ENCODE results near the gene NEDD4L. TPM values are rescaled to one million over a fixed set of nuclear protein-coding genes. Genes with fewer than 3 reads are reported as not detected.
"Not testable (repeated sequence)": the region's sequence is repeated elsewhere in the genome, so short reads cannot be mapped to it uniquely, and the experiment has no call there.

The NEDD4L gene
- polyA plus RNA-seq, 6 donors from 2014 or later: 3.2 to 5.8 (median 3.5) TPM

DNA sequence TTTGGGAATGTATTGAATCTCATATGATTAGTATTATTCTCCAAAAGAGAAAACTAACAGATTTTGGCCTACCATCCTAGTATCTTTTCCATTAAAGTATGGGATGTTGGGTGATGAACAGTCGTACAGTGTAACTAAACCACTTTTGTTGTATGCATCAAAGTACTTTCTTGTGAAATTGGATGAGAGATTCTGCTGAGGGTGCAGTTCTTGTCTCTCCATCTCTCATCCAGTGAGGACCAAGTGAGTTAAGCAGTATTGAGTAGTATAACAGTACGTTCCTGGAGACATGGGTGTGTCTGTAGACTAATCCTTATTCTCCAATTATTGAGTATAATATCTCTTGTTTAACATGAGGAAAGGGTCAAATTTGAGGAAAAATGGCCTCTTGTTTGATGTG lies 209.3 kb downstream of the NEDD4L start:
- DNase-seq (no peak), ATAC-seq (ENCODE audit: low read depth in 2 of 2) (no peak)
- H3K4me3 Mint-ChIP-seq: no peak overlapping the region
- H3K36me3 Mint-ChIP-seq: no peaks in the 10 kb centered on the region
- no peaks in the 10 kb centered on the region for H3K27me3 Mint-ChIP-seq
- H3K4me1 Mint-ChIP-seq: peaks cover 3 to 7% (median 5%) of the 10 kb centered on the region in 3 donors
- no peak overlapping the region for H3K27ac Mint-ChIP-seq
- H3K9me3 Mint-ChIP-seq: peaks cover 0 to 2% (median 0%) of the 10 kb centered on the region in 7 donors

DNA sequence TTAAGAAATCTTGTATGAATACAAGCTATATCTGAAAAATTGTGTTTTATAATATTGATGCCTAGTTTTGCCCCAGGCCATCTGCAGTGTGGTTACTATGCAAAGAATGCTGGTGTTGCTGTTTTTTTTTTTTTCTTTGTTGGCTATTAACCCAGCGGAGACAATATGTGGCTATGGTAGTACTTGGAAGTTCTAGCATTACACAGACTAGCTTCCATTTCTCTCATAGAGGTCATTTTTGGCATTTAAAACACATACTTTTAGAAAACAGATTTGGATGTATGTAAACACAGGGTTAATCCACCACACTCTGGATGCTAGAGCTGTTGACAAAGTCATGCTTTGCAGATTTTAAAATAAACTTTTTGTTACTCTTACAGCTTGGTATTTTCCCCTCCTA lies 209.8 kb downstream of the NEDD4L start:
- DNase-seq (no peak), ATAC-seq (ENCODE audit: low read depth in 2 of 2) (no peak)
- Mint-ChIP-seq H3K4me3 (no peak overlapping the region), H3K27me3 (no peaks in the 10 kb centered on the region), H3K9me3 (peaks cover 0 to 2% (median 0%) of the 10 kb centered on the region in 7 donors), H3K27ac (no peak overlapping the region), H3K36me3 (no peaks in the 10 kb centered on the region), H3K4me1 (peaks cover 3 to 7% (median 5%) of the 10 kb centered on the region in 3 donors)

DNA sequence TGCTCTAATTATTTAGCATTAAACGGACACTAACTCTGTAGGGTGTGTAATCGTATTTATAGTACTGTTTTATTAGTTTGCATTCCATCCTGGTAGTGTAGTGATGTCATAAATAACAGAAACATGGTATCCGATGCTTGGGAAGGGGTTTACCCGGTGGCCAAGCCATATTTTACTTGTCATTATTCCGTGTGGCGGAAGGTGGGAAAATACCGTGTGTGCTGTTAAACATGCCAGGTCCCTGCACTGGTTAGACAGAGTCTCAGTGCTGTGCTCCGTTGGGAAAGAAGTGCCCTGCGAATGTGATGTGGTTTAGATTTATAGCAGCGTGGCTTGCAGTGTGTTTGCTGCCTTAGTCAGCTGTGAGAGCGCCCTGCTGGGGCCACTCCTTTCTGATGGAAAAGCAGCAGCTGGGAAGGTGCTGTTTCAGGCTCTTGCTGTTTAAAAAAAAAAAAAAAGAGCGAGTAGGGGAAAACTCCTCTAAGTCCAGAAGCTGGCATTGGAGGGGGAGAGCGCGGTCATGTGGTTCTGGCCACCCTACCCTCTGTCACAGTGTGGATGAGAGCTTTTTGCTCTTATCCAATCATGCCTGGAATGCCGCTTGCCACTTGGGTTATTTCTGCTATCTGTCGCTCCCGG lies 211.0 kb downstream of the NEDD4L start:
- Mint-ChIP-seq H3K9me3 (peaks cover 0 to 4% (median 0%) of the 10 kb centered on the region in 7 donors), H3K27me3 (no peaks in the 10 kb centered on the region), H3K4me3 (peak overlapping the region in 1 of 8 donors; percentile 19), H3K36me3 (no peaks in the 10 kb centered on the region), H3K27ac (no peak overlapping the region), H3K4me1 (peaks cover 3 to 7% (median 5%) of the 10 kb centered on the region in 3 donors)
- no peak for DNase-seq
- ATAC-seq (ENCODE audit: low read depth in 2 of 2): no peak

- Mint-ChIP-seq H3K9me3 (peaks cover 0 to 4% (median 0%) of the 10 kb centered on the region in 7 donors), H3K36me3 (no peaks in the 10 kb centered on the region), H3K4me1 (peaks cover 3 to 7% (median 5%) of the 10 kb centered on the region in 3 donors), H3K27me3 (no peaks in the 10 kb centered on the region), H3K27ac (no peak overlapping the region), H3K4me3 (no peak overlapping the region)
- DNase-seq (no peak), ATAC-seq (ENCODE audit: low read depth in 2 of 2) (no peak)
Observed at GRCh38 chr18:58255701-58256311, 211.8 kb downstream of the NEDD4L start.

DNA sequence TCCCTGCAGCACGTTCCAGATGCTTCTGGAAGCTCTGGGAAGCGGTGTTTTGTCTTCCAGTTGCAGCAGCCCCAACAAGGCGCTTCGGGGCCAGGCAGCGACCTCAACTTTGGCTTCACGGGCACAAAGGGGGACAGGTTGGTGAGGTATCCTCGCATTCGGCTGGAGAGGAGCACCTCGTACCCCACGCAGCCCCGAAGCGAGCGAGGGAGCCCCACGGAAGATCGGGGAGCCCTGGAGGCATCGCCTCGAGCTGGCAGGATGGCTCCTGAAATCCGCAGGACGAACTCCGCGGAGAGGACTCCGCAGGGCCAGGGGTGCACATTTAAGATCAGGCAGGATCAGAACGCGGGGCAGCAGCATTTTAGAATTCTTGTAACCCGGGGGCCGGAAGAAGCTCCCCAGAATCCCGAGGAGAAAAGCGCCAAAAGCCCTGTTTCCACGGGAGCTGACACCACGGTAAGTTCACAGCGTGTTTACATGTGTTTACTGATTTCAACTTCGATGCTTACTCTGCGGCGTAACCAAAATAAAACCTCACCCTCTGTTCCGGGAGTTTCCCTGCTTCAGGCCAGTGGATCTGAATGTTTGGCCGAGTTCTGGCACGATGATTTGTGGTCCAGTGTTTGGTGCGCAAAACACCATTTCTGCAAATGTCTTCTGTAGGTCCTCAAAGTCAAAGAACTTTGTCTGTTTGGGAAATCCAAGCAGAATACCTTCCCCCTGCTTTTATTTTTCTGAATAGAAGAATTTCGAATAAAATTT lies 212.5 kb downstream of the NEDD4L start:
- no peak for DNase-seq
- Mint-ChIP-seq H3K36me3 (no peaks in the 10 kb centered on the region), H3K27me3 (no peaks in the 10 kb centered on the region), H3K27ac (peak overlapping the region in 1 of 6 donors; percentile 52), H3K4me3 (peak overlapping the region in 1 of 8 donors; percentile 52), H3K4me1 (peaks cover 3 to 7% (median 5%) of the 10 kb centered on the region in 3 donors), H3K9me3 (peaks cover 0 to 4% (median 0%) of the 10 kb centered on the region in 7 donors)
- ATAC-seq (ENCODE audit: low read depth in 2 of 2): no peak

DNA sequence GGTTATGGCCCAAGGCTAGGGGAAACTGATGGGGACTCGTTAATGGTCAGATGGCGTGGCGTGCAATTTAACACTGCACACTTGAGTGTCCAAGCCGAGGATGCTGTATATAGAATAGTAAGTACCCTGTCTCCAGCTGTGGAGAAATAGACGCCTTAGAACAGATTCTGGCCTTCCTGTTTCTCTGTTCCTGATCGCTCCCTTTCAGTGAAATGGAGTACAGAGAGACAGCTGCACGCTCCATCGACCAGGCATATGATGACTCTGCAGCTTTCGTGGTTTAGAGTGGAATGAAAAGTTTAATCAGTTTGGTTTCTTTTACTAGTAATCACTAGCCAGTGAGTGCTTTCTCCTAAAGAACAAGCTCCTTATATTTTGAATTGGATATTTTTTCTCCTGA lies 213.4 kb downstream of the NEDD4L start:
- ATAC-seq (ENCODE audit: low read depth in 2 of 2) (no peak), DNase-seq (no peak)
- Mint-ChIP-seq H3K27me3 (no peaks in the 10 kb centered on the region), H3K36me3 (no peaks in the 10 kb centered on the region), H3K4me1 (peaks cover 3 to 7% (median 5%) of the 10 kb centered on the region in 3 donors), H3K27ac (peak overlapping the region in 1 of 6 donors; percentile 25), H3K9me3 (peaks cover 0 to 4% (median 0%) of the 10 kb centered on the region in 7 donors), H3K4me3 (no peak overlapping the region)

DNA sequence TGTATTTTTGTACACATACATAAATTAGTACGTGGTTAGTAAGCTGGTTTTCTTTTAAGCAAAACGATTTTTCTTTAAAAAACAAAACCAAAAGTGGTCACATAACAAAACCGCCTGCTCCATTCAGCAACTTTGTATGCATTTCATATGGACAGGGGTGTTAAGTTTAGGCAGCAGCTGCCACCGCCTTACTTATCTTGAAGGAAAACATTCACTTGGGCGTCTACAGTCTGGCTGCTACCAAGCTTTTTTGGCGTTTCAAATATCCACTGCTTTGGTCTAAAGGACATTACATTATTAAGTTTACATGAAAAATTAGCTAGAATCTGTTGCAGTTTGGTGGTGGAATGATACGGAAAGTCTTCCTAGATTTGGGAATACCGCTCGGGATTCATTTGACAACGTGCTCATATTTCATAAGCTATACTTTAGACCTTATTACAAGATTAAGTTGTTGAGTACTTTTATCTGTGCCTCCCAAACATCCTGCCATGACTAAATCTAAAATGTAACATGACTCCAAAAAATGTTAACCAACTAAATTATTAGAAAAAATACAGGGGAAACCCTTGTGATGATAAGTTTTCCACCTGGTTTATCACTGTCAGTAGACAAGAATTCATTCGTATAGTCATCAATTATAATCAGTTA lies 214.8 kb downstream of the NEDD4L start:
- peaks cover 3 to 7% (median 5%) of the 10 kb centered on the region in 3 donors for H3K4me1 Mint-ChIP-seq
- no peaks in the 10 kb centered on the region for H3K36me3 Mint-ChIP-seq
- ATAC-seq (ENCODE audit: low read depth in 2 of 2) (no peak), DNase-seq (no peak)
- no peaks in the 10 kb centered on the region for H3K27me3 Mint-ChIP-seq
- no peak overlapping the region for H3K4me3 Mint-ChIP-seq
- peaks cover 0 to 4% (median 0%) of the 10 kb centered on the region in 7 donors for H3K9me3 Mint-ChIP-seq
- no peak overlapping the region for H3K27ac Mint-ChIP-seq

- no peak overlapping the region for H3K4me3 Mint-ChIP-seq
- ATAC-seq (ENCODE audit: low read depth in 2 of 2) (no peak), DNase-seq (no peak)
- peaks cover 0 to 2% (median 0%) of the 10 kb centered on the region in 7 donors for H3K9me3 Mint-ChIP-seq
- H3K36me3 Mint-ChIP-seq: no peaks in the 10 kb centered on the region
- peak overlapping the region in 2 of 6 donors; percentile 1 to 81 for H3K27ac Mint-ChIP-seq
- H3K4me1 Mint-ChIP-seq: peaks cover 0 to 5% (median 0%) of the 10 kb centered on the region in 3 donors
- H3K27me3 Mint-ChIP-seq: no peaks in the 10 kb centered on the region
Observed at GRCh38 chr18:58263055-58263957, 219.3 kb downstream of the NEDD4L start.

DNA sequence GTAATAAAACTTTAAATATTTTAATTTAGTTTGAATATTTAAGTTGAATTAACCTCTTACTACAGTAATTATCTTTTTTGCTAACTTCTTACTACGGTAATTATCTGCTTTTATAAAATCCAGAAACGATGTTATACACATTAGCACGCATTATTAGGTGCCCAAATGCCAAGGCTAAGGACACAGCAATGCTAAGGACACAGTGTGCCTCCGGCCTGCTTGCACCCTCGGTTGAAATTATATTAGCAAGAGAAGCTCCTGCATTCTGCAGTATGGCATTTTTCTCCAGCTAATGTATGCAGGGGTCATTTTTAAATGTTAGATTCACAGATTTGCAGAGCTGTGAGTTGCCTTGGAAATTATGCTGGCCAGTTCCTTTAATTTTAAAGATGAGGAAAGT lies 220.0 kb downstream of the NEDD4L start:
- H3K4me1 Mint-ChIP-seq: peaks cover 0 to 5% (median 0%) of the 10 kb centered on the region in 3 donors
- H3K27me3 Mint-ChIP-seq: no peaks in the 10 kb centered on the region
- no peak overlapping the region for H3K4me3 Mint-ChIP-seq
- DNase-seq (no peak), ATAC-seq (ENCODE audit: low read depth in 2 of 2) (no peak)
- H3K36me3 Mint-ChIP-seq: no peaks in the 10 kb centered on the region
- H3K9me3 Mint-ChIP-seq: peaks cover 0 to 2% (median 0%) of the 10 kb centered on the region in 7 donors
- no peak overlapping the region for H3K27ac Mint-ChIP-seq

DNA sequence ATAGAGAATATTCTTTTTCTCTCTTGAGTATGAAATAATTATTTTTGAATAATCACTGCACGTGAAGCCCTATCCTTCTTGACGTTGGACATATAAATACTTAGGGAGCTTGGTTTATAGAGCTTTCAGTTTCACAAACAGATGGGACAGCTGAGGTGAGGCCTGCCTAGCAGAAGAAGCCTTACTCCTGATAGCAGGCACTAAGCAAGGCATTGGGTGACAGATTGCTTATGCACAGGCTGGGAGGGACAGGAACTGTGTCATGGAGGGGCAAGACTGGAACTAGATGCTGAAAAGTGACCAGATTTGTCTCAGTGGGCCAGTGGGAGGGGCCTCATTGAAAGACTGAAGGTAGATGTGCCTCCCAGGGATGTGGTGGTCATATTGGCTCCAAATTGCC lies 220.8 kb downstream of the NEDD4L start:
- Mint-ChIP-seq H3K4me3 (no peak overlapping the region), H3K27me3 (no peaks in the 10 kb centered on the region), H3K36me3 (no peaks in the 10 kb centered on the region), H3K27ac (no peak overlapping the region), H3K9me3 (no peaks in the 10 kb centered on the region), H3K4me1 (peaks cover 0 to 5% (median 0%) of the 10 kb centered on the region in 3 donors)
- ATAC-seq (ENCODE audit: low read depth in 2 of 2) (no peak), DNase-seq (no peak)

DNA sequence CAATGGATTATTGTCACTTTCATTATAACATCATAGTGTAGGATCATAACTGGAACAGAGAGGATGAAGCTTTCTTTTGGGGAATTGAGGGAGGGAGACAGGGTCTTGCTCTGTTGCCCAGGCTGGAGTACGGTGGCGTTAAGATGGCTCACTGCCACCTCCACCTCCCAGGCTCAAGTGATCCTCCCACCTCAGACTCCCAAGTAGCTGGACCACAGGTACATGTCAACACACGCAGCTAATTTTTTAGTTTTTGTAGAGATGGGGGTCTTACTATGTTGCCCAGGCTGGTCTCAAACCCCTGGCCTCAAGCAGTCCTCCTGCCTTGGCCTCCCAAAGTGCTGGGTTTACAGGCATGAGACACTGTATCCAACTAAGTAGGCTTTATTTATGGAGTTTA lies 221.5 kb downstream of the NEDD4L start:
- not testable (repeated sequence) for H3K27me3 Mint-ChIP-seq; H3K9me3 Mint-ChIP-seq; H3K4me1 Mint-ChIP-seq; H3K36me3 Mint-ChIP-seq; H3K4me3 Mint-ChIP-seq; H3K27ac Mint-ChIP-seq; ATAC-seq (ENCODE audit: low read depth in 2 of 2); DNase-seq

DNA sequence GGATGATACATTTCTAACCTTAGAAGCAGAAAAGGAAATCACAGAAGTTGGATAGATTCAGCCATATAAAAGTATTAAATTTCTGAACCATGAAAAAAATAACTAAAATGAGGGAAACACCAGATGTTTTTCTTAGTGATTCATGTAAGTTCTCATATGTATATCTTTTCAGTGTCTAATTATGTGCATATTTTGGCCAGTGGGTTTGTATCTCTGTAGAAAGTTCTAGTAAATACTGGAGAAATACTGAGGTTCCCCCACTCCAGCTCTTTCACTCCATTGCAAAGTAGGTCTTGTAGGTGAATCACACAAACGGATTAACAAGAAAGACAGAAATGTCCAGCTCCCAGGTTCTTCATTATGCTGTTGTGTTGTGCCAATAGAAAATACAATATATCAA lies 222.3 kb downstream of the NEDD4L start:
- peaks cover 0 to 5% (median 0%) of the 10 kb centered on the region in 3 donors for H3K4me1 Mint-ChIP-seq
- H3K36me3 Mint-ChIP-seq: no peaks in the 10 kb centered on the region
- DNase-seq: no peak
- no peak overlapping the region for H3K27ac Mint-ChIP-seq
- ATAC-seq (ENCODE audit: low read depth in 2 of 2): no peak
- no peaks in the 10 kb centered on the region for H3K9me3 Mint-ChIP-seq
- no peak overlapping the region for H3K4me3 Mint-ChIP-seq
- no peaks in the 10 kb centered on the region for H3K27me3 Mint-ChIP-seq

All from naive B cell (primary cell).